Sciatic nerve (tissue), 2 donors: Measurements from ENCODE around the gene PHRF1. TPM values are rescaled to one million over a fixed set of nuclear protein-coding genes. Genes with fewer than 3 reads are reported as not detected.
A peak's percentile ranks its signal among the peaks of the same experiment; 100 is the strongest.

Experiments
- ATAC-seq: fragments of 200-7000 bp; cut with Tn5 transposase; one replicate; pipeline ENCODE4 v1.9.1; 2020; ENCODE audit warnings: mild to moderate bottlenecking, moderate library complexity
- DNase-seq: peaks from one replicate; pipeline ENCODE4 v3.0.0-alpha.2; 2020; ENCODE audit warnings: low spot score
- intact Hi-C: fragments of 100-400 bp; cut with DNase I; formaldehyde crosslinking; loops from one replicate; pipeline ENCODE4 v1.14.2; 2022
- total RNA-seq: library from RNA; stranded (reverse); fragmentation: NEBNext Ultra II Directional; extraction: Animal tissue kit (Norgen Biotek cat#: 25700); gene quantifications from one replicate; pipeline ENCODE4 v1.2.1, GENCODE V29; 2021
- donor health status: DM: no; HTN: no; CAD: no.
- donor health status: DM: no; HTN: no; CAD: no.

PHRF1 gene
- total RNA-seq, 1 donor from 2014 or later: 33.5 TPM

DNA sequence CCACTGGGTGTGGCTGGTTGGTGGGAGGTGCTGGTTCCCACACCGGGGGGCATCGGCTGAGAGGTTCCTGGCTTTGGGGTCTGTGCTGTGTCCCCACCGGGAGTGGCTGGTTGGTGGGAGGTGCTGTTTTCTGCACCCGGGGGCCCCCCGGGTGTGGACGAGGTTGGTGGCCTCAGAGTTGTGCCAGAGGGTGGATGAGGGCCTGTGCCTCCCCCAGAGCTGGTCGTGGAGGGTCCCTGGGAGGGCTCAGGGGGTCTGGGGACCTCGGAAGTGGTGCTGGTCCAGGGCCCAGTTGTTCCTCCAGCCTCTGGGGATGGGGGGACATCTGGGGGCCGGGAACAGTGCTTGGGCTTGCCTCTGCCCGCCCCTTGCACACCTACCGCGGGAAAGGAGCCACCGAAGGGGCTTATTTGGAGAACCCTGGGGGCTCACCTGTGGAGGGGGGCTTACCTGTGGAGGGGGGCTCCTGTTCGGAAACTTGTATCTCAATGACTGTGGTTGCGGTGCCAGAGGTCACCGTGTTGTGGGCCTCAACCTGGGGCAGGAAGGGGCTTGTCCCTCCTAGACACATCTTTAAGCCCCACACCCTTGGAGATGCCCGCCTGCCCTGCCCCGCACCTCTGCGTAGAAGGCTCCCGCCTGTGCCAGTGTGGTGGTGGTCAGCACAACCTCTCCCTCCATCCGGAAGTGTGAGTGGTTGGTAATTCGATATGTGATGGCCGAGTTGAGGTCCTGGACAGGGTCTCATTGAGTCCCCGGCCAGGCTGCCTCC, 42.8 kb downstream of the PHRF1 start:
- no peak for ATAC-seq
- intact Hi-C loops: no loop called here
- no peak for DNase-seq

DNA sequence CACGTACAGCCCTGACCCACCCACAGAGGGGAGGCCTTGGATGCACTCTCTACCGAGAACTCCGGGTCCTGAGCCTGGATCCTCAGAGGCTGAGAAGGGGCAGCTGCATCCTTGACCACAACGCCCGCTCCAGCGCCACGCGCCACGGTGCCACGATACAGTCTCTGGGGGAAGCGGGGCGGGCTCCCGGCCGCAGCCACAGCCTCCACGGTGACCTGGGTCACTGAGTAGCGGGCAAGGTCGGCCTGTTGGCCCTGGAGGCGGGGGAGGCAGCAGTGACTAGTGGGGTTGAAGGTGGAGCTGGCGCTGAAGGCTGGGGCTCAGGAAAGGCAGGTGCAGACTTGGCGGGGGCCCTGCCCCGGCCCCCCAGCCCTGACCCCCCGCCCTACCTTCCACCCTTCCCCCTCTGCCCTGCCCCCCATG, 43.4 kb downstream of the PHRF1 start:
- intact Hi-C loops: no loop called here
- no peak for DNase-seq
- ATAC-seq: no peak

DNA sequence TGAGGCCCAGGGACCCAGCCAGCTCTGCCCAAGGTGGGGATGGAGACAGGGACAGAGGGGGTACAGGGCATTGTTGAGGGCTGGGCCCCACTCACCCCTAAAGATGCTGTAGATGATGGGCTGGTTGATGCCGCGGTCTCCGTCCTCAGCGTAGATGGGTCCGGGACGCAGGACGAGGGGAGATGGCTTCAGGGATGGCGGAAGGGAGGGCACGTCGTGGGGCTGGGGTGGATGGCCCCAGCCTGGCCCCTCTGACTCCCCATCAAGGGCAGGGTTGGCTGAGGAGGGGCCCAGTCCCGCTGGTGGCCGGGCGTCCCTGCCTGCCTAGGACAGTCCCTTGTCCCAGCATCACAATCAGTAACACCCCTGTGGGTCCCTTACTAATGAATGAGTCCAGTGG, 43.9 kb downstream of the PHRF1 start:
- ATAC-seq (no peak), DNase-seq (no peak)
- intact Hi-C loops: no loop called here

DNA sequence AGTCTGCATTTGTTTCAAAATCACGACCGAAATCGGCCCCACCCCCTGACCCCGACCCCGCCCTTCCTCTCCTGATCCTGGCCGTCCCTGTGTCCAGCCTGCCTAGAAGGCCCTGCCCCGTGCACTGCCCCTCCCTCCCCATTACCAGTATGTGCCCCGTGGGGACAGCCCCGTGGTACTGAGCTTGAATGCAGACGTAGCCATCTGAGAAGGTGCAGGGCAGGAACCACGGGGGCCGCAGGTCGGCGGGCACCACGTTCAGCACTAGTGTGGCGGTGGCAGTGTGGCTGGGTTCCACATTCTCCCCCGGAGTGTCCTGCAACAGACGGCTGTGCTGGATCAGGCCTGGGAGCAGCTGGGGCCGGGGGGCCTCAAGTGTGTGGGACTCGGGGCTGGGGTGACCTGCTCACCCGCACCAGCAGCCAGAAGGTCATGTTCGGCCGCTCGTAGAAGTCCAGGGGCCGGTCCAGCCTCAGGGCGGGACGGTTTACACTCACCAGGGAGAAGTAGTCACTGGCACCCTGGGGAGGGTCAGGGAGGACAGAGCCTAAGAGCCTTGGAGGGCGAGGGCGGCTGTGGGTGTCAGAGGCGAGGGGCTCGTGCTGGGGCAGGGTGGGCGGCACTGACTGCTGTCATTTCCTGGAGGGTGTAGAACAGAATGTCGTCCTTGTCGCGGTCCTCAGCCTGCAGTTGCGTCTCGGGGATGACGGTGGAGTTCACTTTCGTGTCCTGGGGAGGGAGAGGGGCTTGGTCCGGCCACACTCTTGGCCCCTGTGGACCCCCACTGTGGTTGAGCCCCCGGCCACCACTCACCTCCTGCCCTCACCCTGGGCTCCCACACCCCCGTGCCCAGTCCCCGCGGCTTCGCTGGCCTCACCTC, 44.9 kb downstream of the PHRF1 start:
- ATAC-seq (no peak), DNase-seq (no peak)
- intact Hi-C loops: no loop called here

DNA sequence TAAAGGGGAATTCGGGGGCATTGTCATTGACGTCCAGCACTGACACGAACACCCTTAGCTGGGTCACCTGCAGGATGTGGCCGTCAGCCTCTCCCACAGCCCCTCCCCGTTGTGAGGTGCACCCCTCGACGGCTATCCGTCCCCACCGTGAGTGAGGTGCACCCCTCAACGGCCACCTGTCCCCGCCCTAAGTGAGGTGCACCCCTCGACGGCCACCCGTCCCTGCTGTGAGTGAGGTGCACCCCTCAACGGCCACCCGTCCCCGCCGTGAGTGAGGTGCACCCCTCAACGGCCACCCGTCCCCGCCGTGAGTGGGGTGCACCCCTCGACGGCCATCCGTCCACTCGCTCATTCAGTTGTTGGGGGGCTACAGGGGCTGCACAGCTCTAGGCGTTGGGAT, 45.6 kb downstream of the PHRF1 start:
- no peak for DNase-seq
- intact Hi-C loops: no loop called here
- ATAC-seq: no peak

DNA sequence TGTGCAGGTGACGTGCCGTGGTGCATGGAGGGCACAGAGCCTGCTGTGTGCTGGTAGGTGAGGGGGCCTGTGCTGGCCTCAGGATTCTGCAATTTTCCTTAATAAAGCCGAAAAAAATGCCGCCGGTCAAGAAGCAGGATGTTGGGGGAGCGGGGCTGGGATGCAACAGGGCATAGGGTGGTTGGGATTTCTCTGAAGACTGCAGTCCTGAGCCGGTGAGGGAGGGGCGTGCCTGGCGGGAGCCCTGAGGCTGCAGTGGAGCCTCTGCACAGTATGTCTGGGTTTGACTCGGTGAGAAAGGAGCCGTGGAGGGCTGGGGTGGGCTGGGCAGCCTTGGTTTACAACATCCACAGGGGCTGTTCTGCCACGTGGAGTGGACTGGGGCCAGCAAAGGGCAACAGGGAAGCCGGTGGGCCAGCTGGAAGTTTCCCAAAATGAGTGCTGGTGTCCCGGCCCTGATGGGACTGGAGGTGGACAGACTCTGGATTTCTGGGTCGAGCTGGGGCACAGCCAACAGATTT, 47.1 kb downstream of the PHRF1 start:
- intact Hi-C loops: no loop called here
- ATAC-seq (no peak), DNase-seq (no peak)

DNA sequence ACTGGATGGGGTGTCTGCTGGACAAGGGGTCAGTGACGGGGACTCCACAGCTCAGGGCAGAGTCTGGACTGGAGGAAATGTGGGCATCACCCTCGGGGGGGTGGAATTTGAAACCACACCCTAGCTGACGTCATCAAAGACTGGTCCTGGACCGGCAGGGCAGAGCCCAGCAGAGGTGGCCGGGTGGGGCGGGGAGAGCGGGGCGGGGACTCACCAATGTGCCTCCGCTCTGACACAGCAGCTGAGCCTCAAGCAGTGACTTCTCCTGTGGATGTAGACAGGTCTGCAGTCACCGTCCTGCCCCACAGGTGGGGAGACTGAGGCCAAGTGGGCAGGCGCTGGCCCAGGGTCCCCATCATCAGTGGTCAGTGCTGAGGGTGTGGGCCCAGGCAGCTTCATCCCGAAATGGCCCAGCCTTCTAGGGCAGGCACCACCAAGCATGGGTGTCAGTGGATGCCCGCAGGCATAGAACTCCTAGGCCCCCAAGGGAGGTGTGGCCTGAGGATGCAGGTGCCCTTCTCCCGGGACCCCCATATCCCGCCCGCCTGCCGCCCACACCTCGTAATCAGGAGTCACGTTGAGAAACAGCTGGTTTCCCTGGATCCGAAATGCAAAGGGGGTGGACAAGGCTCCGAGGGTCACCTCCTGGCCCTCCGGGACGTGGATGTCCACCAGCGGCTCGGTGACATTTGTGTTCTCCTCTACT, 47.9 kb downstream of the PHRF1 start:
- ATAC-seq: peak; percentile 4
- intact Hi-C loops: no loop called here
- no peak for DNase-seq

DNA sequence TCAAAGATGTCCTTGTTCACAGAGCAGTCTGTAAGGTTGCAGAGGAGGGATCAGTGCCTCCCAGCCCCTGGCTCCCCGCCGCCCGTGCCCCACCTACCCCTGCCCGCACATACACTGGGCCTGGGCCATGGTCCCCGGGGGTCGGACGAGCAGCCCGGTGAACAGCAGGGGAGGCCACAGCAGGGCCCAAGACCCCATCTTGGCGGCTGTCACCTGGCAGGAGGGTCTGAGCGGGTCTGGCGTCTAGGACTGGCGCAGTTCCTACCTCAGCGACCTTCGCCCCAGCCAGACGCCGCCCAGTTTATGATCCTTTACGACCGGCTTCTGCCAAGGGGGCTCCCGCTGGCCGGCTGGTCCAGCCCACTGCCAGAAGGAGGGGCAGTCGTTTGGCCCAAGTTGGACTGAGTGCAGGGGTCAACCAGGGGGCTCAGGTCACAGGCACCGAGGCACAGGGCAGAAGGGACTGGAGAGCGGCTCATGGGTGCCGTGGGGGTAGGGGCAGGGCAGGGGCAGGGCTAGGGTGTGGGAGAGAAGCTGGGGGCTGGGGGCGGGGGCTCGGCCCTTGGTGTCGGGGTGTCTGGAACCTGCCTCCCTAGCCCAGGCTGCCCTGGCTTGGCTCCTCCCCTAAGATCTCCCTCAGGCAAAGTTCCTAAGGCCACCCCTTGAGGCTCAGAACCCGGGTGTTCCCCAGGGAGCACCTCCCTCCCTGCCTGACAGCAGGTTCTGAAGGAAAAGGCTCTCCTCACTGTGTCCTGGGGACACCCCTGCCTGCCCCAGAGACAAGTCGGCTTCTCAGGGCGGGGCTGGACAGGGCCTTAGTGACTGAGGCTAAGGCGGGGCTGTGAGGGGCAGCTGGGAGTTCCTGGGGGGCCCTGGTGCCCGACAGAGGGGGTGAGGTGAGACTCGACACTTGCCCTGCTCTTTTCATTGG, 48.7 kb downstream of the PHRF1 start, which contains the start of gene CDHR5:
TSS of gene CDHR5 (minus strand) at position 251 of the 931 bp plus-strand sequence. CDS start at position 198, 53 bp downstream.
- ATAC-seq (no peak), DNase-seq (no peak)
- intact Hi-C loops: no loop called here

DNA sequence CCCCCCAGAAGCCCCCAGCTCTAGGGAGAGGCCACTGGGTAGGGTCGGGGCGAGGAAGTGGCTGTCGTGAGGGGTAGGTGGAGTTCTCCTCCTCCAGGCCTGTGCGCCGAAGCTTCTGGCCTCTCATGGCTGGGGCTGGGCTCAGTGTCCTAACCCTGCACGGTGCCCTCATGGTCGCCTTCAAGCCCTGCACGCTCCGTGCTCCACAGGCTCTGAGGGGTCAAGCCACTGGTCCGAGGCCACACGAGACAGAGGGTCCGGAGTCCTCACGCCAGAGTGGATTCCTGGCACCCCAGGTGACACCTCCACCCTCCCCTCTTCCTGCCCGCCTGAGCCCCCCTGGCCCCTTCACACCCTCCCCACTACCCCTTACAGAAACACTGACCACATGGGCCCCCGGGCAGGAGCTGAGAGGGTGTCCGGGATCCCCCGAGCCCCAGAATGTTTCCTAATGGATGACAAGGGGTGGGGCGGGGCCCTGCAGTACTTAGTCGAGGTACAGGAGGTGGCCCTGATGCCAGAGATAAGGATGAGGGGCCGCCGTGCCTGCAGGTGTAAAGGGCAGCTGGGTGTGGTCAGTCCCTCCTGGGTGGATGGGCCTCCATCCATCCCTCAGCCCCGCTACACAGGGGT, 49.5 kb downstream of the PHRF1 start:
- intact Hi-C loops: no loop called here
- ATAC-seq (no peak), DNase-seq (no peak)

DNA sequence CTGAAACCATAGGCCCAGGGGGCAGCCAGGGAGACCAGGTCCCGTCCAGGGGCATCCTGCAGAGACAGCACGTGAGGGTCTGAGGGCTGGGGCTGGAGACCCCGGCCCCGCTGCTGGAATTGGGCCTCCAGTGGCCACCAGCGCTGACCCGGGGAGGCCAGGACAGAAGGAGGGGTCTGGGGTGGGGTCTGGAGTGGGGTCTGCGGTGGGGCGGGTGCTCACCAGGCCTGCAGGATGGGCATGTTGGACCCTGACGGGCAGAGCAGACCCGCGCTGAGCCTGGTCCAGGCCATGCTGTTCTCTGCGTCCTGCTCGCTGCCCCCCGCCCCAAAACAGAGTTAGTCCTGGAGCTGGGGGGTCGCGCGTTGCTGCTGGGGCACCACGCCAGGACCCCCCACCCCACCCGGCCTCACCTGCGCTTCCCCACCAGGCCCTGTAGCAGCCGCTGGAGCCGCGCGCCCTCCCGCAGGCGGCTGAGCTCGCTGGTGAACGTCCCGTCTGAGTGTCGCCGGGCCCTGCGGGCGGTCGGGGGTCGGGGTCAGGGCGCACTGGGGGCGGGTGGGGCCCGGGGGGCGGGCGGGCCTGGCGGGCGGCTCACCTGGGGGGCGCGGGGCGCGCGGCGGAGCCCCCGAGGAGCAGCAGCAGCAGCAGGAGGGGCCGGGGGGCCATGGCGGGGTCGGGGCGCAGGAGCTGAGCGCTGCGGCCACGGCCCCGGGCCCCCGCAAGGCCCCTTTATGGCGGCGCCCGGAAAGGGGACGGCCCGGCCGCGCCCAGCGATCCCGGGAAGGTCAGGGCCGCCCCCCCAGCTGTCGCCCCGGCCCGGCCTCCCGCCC, 50.4 kb downstream of the PHRF1 start, which contains the start of gene SCT:
TSS of gene SCT (minus strand) at position 707 of the 833 bp plus-strand sequence. CDS start at position 669, 38 bp downstream.
- no peak for ATAC-seq
- intact Hi-C loops: no loop called here
- no peak for DNase-seq

DNA sequence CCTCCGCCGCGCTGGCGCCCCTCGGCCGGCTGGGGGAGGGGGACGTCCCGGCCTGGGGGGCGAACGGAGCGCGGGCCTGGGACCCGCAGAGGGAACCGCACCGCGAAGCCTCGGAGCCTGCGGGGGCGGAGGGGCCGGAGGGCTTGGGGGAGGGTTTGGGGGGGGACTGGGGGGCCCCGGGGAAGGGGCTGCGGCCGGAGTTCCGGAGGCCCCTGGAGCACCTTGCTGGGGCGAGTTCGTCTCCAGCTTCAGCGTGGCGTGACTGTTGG, 51.0 kb downstream of the PHRF1 start:
- DNase-seq (no peak), ATAC-seq (no peak)
- intact Hi-C loops: no loop called here

DNA sequence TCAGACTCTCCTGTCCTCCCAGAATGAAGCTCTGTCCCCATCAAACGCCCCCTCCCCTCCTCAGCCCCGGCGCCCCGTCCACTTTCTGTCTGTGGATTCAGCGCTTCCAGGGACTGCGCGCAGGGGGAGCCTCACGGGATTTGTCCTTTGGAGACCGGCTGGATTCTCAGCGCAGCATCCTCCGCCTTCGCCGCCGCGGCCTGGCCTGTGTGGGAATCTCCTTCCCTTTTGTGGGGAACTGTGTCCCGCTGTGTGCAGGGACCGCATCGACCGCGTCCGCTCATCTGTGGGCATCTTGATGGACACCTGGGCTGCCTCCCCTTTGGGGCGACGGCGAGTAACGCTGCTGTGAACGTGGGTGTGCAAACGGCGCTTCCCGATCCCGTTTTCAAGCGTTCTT, 51.8 kb downstream of the PHRF1 start:
- DNase-seq (no peak), ATAC-seq (no peak)
- intact Hi-C loops: no loop called here

DNA sequence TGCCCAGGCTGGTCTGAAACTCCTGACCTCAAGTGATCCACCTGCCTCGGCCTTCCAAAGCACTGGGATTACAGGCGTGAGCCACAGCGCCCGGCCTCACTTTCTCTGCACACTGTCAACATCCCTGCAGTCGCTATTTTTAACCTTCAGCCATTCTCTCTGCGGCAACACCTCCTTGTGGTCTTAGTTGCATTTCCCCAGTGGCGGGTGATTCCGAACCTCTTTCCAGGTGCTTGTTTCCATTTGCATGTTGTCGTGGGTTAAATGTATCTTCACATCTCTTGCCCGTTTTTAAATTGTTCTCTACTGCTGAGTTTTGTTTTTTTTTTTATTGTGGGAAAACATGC, 52.9 kb downstream of the PHRF1 start:
- DNase-seq (no peak), ATAC-seq (no peak)
- intact Hi-C loops: no loop called here

DNA sequence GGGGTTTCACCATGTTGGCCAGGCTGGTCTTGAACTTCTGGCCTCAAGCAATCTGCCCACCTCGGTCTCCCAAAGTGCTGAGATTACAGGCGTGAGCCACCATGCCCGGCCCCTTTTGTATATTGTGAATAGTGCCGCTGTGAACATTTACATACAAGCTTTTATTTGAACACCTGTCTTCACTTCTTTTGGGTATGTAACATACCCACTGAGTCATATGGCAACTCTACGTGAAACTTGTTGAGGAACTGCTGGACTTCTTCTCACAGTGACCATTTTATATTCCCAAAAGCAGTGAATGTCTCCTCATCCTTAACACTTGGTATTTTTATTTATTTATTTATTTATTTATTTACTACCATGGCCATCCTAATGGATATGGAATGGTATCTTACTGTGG, 54.6 kb downstream of the PHRF1 start:
- ATAC-seq (no peak), DNase-seq (no peak)
- intact Hi-C loops: no loop called here

DNA sequence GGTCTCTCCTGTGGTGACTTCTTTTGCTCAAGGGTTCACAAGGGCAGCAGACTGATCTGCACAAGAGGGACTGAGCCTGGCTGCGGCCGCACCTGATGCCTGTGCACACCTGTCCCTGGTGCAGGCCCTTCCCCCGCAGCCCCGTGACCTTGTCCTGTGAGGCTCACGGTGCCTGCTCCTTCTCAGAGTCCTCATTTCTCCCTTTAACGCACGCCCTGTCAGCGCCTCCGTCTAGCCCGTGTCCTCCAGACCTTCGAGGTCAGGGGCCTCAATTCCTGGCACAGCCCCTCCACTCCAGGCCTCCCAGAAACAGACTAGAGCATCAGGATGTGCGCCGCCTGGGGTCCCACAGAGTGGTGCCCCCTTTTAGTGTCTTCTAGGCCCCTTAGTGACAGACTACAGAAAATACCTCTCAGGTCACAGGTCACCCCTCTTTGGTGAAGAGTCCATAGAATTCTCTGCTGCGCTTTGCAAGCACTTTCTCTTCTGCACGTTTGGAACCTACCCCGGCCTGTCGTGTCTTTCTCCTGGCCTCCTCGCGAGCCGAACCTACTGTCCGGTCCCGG, 59.8 kb downstream of the PHRF1 start:
- DNase-seq: no peak
- intact Hi-C loops: no loop called here
- no peak for ATAC-seq

DNA sequence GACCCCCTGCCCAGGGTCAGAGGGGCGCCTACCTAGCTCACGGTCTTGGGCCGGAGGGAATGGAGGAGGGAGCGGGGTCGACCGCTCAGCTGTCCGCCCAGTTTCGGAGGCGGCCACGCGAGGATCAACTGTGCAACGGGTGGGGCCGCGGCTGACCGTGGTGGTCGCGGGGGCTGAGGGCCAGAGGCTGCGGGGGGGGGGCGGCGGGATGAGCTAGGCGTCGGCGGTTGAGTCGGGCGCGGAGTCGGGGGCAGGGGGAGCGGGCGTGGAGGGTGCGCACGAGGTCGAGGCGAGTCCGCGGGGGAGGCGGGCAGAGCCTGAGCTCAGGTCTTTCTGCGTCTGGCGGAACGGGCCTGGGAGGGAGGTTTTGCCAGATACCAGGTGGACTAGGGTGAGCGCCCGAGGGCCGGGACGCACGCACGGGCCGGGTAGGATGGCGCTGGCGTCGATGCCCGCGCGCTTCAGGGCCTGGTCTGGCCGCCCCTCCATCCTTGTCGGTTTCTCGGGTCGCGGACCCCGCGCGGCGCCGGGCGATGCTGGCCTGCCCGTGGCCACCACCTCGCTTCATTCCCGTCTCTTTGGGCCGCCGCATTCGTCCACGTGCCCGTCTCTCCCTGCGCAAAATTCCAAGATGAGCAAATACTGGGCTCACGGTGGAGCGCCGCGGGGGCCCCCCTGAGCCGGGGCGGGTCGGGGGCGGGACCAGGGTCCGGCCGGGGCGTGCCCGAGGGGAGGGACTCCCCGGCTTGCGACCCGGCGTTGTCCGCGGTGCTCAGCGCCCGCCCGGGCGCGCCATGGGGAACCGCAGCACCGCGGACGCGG, 60.5 kb downstream of the PHRF1 start, which contains the start of gene DRD4:
TSS of gene DRD4 (plus strand) at position 759 of the 822 bp plus-strand sequence. CDS start at position 795, 36 bp downstream.
- peak; percentile 51 for ATAC-seq
- DNase-seq: no peak
- intact Hi-C loops: no loop called here
